ENCODE measurements around the gene NDFIP1.
"Not testable (repeated sequence)": the region's sequence is repeated elsewhere in the genome, so short reads cannot be mapped to it uniquely, and the experiment has no call there.

Gene NDFIP1

DNA sequence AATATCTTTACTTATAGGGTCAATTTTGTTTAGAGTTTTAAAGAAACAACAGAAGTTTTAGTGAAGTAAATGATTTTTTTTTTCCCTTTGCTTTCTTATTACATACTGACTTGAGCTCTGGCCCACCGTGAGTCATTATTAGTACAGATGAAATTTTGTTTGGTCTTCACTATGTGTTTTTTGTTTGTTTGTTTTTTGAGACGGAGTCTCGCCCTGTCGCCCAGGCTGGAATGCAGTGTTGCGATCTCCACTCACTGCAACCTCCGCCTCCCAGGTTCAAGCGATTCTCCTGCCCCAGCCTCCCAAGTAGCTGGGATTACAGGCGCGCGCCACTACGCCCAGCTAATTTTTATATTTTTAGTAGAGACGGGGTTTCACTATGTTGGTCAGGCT, 45.9 kb downstream of the NDFIP1 start:
- H3K36me3 ChIP-seq (ENCODE audit: control insufficient read depth, insufficient read depth, low read length); H3K27ac ChIP-seq (ENCODE audit: low read length); H3K27me3 ChIP-seq (ENCODE audit: control insufficient read depth, insufficient read depth, low read length); H3K4me1 ChIP-seq (ENCODE audit: control insufficient read depth, insufficient read depth, low read length); H3K9me3 ChIP-seq (ENCODE audit: control insufficient read depth, insufficient read depth, low read length); DNase-seq (ENCODE audit: low read depth, low spot score); H3K4me3 ChIP-seq (ENCODE audit: low read length): not testable (repeated sequence)
- WGBS (ENCODE audit: insufficient coverage, insufficient read length): no CpG with 5 or more reads among the region's 12 CpGs

DNA sequence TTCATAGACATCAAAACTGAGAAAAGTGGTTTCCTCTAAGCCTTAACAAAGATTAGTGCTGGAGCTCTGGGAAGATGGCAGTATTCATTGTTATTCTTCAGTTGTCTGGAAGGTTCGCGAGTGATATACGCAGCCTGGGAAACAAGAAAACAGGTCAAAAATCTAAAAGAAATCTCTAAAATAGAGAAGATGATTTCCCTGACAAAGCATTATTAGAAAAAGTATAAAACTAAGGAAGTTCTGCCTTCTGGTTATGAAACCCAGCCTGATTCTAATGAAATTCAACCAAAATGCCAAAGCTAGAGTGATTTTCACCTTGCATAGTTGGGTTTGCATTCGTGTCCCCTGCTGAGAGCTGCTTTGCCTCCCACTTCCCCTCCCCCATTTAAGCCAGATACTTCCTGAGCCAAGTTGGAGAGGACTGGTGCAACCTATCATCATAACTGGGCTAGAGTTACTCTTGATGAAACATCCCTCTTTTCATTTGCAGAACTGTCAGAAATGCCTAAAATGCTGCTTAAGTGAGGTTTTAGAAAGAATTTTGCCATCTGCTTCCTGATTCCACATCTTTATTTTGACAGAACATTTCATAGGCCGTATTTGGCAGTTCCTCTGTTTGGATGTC, 48.4 kb downstream of the NDFIP1 start:
- H3K27me3 ChIP-seq (ENCODE audit: control insufficient read depth, insufficient read depth, low read length): no peaks in the 10 kb centered on the region
- H3K9me3 ChIP-seq (ENCODE audit: control insufficient read depth, insufficient read depth, low read length): no peaks in the 10 kb centered on the region
- no peaks in the 10 kb centered on the region for H3K36me3 ChIP-seq (ENCODE audit: control insufficient read depth, insufficient read depth, low read length)
- no peak overlapping the region for H3K4me3 ChIP-seq (ENCODE audit: low read length)
- peak; percentile 66 for DNase-seq (ENCODE audit: low read depth, low spot score)
- no CpG with 5 or more reads among the region's 5 CpGs for WGBS (ENCODE audit: insufficient coverage, insufficient read length)
- H3K4me1 ChIP-seq (ENCODE audit: control insufficient read depth, insufficient read depth, low read length): no peaks in the 10 kb centered on the region; the same call in 1 of the 2 replicates
- H3K27ac ChIP-seq (ENCODE audit: low read length): no peak overlapping the region

GRCh38 chr5:142159354-142159753, 50.8 kb downstream of the NDFIP1 start:
- H3K27ac ChIP-seq (ENCODE audit: low read length): no peak overlapping the region
- no peak overlapping the region for H3K4me3 ChIP-seq (ENCODE audit: low read length)
- no peaks in the 10 kb centered on the region for H3K27me3 ChIP-seq (ENCODE audit: control insufficient read depth, insufficient read depth, low read length)
- H3K36me3 ChIP-seq (ENCODE audit: control insufficient read depth, insufficient read depth, low read length): no peaks in the 10 kb centered on the region
- no peaks in the 10 kb centered on the region for H3K9me3 ChIP-seq (ENCODE audit: control insufficient read depth, insufficient read depth, low read length)
- no peaks in the 10 kb centered on the region; the same call in 1 of the 2 replicates for H3K4me1 ChIP-seq (ENCODE audit: control insufficient read depth, insufficient read depth, low read length)
- no peak for DNase-seq (ENCODE audit: low read depth, low spot score)

GRCh38 chr5:142164315-142164714, 55.7 kb downstream of the NDFIP1 start:
- Histone ChIP-seq H3K4me1 (ENCODE audit: control insufficient read depth, insufficient read depth, low read length) (no peaks in the 10 kb centered on the region), H3K9me3 (ENCODE audit: control insufficient read depth, insufficient read depth, low read length) (no peaks in the 10 kb centered on the region), H3K4me3 (ENCODE audit: low read length) (no peak overlapping the region), H3K27me3 (ENCODE audit: control insufficient read depth, insufficient read depth, low read length) (no peaks in the 10 kb centered on the region), H3K36me3 (ENCODE audit: control insufficient read depth, insufficient read depth, low read length) (no peaks in the 10 kb centered on the region), H3K27ac (ENCODE audit: low read length) (no peak overlapping the region)
- DNase-seq (ENCODE audit: low read depth, low spot score): no peak
- no CpG with 5 or more reads among the region's 5 CpGs for WGBS (ENCODE audit: insufficient coverage, insufficient read length)

DNA sequence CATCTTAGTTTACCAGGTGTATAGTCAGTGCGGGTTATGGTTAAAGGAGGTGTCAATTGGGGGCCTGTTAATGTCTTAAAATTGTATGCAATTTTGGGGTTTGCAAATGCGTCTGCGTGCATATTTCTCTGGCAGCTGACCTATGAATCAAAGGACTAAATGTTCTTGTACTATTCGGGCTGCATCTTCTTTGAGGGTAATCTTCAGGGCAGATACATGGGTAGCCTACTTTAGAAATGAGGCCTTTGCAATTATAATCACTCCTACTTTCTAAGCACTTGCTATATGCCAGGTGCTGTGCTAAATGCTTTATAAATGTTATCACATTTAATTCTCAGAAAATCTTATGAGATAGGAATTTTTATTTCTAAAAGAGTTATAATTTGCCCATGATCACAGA, 58.2 kb downstream of the NDFIP1 start:
- WGBS (ENCODE audit: insufficient coverage, insufficient read length): no CpG with 5 or more reads among the region's 4 CpGs
- Histone ChIP-seq H3K27me3 (ENCODE audit: control insufficient read depth, insufficient read depth, low read length) (no peaks in the 10 kb centered on the region), H3K9me3 (ENCODE audit: control insufficient read depth, insufficient read depth, low read length) (no peaks in the 10 kb centered on the region), H3K27ac (ENCODE audit: low read length) (no peak overlapping the region), H3K36me3 (ENCODE audit: control insufficient read depth, insufficient read depth, low read length) (no peaks in the 10 kb centered on the region), H3K4me1 (ENCODE audit: control insufficient read depth, insufficient read depth, low read length) (no peaks in the 10 kb centered on the region), H3K4me3 (ENCODE audit: low read length) (no peak overlapping the region)
- DNase-seq (ENCODE audit: low read depth, low spot score): no peak

DNA sequence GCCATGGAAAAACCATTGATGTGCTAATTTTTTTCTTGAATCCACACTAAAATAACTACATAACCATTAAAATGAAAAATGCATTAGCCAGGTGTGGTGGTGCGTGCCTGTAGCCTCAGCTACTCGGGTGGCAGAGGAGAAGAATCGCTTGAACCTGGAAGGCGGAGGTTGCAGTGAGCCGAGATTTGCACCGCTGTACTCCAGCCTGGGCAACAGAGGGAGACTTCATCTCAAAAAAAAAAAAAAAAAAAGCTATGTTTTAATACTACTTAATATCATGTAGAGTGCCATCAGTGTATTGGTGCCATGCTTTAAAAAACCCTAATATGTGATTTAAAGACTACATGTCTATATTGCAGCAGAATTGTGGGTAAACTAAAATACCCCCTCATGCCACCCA, 58.9 kb downstream of the NDFIP1 start:
- H3K36me3 ChIP-seq (ENCODE audit: control insufficient read depth, insufficient read depth, low read length): no peaks in the 10 kb centered on the region
- no peak for DNase-seq (ENCODE audit: low read depth, low spot score)
- no peaks in the 10 kb centered on the region for H3K9me3 ChIP-seq (ENCODE audit: control insufficient read depth, insufficient read depth, low read length)
- H3K27ac ChIP-seq (ENCODE audit: low read length): no peak overlapping the region
- no peak overlapping the region for H3K4me3 ChIP-seq (ENCODE audit: low read length)
- H3K27me3 ChIP-seq (ENCODE audit: control insufficient read depth, insufficient read depth, low read length): no peaks in the 10 kb centered on the region
- WGBS (ENCODE audit: insufficient coverage, insufficient read length): no CpG with 5 or more reads among the region's 6 CpGs
- no peaks in the 10 kb centered on the region for H3K4me1 ChIP-seq (ENCODE audit: control insufficient read depth, insufficient read depth, low read length)

DNA sequence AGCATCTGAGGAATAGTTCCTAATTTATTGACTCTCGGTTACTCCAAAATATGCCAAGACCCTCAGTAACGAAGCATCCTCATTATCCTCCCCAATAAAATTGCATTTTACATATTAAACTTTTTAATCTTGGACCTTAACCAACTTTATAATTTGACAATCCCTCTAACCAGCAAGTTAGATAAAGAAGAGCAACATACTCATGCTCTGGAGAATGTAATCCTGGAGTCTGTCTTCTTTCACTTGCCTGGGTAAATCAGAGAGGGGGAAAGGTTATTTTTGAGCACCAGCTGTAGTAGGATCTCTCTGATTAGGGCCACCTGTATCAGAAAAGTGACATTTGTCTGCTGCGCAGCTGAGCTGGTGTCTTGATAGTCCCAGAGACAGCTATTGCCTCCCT, 59.8 kb downstream of the NDFIP1 start:
- Histone ChIP-seq H3K9me3 (ENCODE audit: control insufficient read depth, insufficient read depth, low read length) (no peaks in the 10 kb centered on the region), H3K27me3 (ENCODE audit: control insufficient read depth, insufficient read depth, low read length) (no peaks in the 10 kb centered on the region), H3K36me3 (ENCODE audit: control insufficient read depth, insufficient read depth, low read length) (no peaks in the 10 kb centered on the region), H3K4me1 (ENCODE audit: control insufficient read depth, insufficient read depth, low read length) (no peaks in the 10 kb centered on the region), H3K27ac (ENCODE audit: low read length) (no peak overlapping the region), H3K4me3 (ENCODE audit: low read length) (no peak overlapping the region)
- WGBS (ENCODE audit: insufficient coverage, insufficient read length): no CpG with 5 or more reads among the region's 3 CpGs
- no peak for DNase-seq (ENCODE audit: low read depth, low spot score)

DNA sequence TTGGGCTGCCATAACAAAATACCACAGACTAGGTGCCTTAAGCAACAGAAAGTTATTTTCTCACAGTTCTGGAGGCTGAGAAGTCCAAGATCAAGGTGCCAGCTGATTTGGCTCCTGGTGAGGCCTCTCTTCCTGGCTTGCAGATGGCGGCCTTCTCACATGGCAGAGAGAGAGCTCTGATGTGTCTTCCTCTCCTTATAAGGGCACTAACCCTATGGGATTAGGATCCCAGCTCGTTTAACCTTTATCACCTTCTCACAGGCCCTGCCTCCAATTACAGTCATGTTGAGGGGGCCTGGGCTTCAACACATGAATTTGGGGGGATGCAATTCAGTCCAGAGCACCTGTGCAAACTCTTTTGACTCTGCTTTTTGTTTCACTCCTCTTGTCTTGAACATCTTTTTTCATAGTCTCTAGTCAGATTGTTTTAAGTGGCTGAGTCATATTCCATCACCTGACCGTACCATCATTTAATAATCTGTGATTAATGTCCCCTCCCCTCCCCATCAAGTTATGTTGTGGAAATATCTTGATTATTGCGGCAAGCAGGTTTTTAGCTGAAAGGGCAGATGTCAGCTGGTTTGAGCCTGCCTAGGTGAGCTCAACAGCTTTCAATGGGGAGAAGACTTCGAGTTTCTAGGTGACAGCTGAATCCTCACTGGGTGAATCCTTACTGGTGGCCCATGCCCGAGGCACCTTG, 61.8 kb downstream of the NDFIP1 start:
- Histone ChIP-seq H3K4me1 (ENCODE audit: control insufficient read depth, insufficient read depth, low read length) (peaks cover 1% of the 10 kb centered on the region), H3K36me3 (ENCODE audit: control insufficient read depth, insufficient read depth, low read length) (no peaks in the 10 kb centered on the region), H3K4me3 (ENCODE audit: low read length) (no peak overlapping the region), H3K9me3 (ENCODE audit: control insufficient read depth, insufficient read depth, low read length) (no peaks in the 10 kb centered on the region), H3K27ac (ENCODE audit: low read length) (no peak overlapping the region), H3K27me3 (ENCODE audit: control insufficient read depth, insufficient read depth, low read length) (no peaks in the 10 kb centered on the region)
- DNase-seq (ENCODE audit: low read depth, low spot score): no peak
- WGBS (ENCODE audit: insufficient coverage, insufficient read length): no CpG with 5 or more reads among the region's 6 CpGs

GRCh38 chr5:142171270-142171669, 62.7 kb downstream of the NDFIP1 start:
- H3K36me3 ChIP-seq (ENCODE audit: control insufficient read depth, insufficient read depth, low read length): no peaks in the 10 kb centered on the region
- H3K27ac ChIP-seq (ENCODE audit: low read length): no peak overlapping the region
- no CpG with 5 or more reads among the region's 4 CpGs for whole genome bisulfite sequencing (ENCODE audit: insufficient coverage, insufficient read length)
- DNase-seq (ENCODE audit: low read depth, low spot score): no peak
- no peaks in the 10 kb centered on the region for H3K9me3 ChIP-seq (ENCODE audit: control insufficient read depth, insufficient read depth, low read length)
- no peaks in the 10 kb centered on the region for H3K27me3 ChIP-seq (ENCODE audit: control insufficient read depth, insufficient read depth, low read length)
- no peak overlapping the region for H3K4me3 ChIP-seq (ENCODE audit: low read length)
- H3K4me1 ChIP-seq (ENCODE audit: control insufficient read depth, insufficient read depth, low read length): peaks cover 3% of the 10 kb centered on the region

- Histone ChIP-seq H3K36me3 (ENCODE audit: control insufficient read depth, insufficient read depth, low read length) (no peaks in the 10 kb centered on the region), H3K9me3 (ENCODE audit: control insufficient read depth, insufficient read depth, low read length) (no peaks in the 10 kb centered on the region), H3K4me1 (ENCODE audit: control insufficient read depth, insufficient read depth, low read length) (peaks cover 3% of the 10 kb centered on the region), H3K4me3 (ENCODE audit: low read length) (no peak overlapping the region), H3K27me3 (ENCODE audit: control insufficient read depth, insufficient read depth, low read length) (no peaks in the 10 kb centered on the region), H3K27ac (ENCODE audit: low read length) (no peak overlapping the region)
- WGBS (ENCODE audit: insufficient coverage, insufficient read length): no CpG with 5 or more reads among the region's 3 CpGs
- no peak for DNase-seq (ENCODE audit: low read depth, low spot score)
Measured at GRCh38 chr5:142175039-142175438, 66.5 kb downstream of the NDFIP1 start.
